HCT116 (cell line): ENCODE measurements around the gene OXT. TPM values are rescaled to one million over a fixed set of nuclear protein-coding genes. Genes with fewer than 3 reads are reported as not detected.
A peak's percentile ranks its signal among the peaks of the same experiment; 100 is the strongest.

Source experiments
- ATAC-seq: fragments of 200-7000 bp; cut with Tn5 transposase; 2 replicates; pipeline ENCODE4 v1.9.1; 2020; ENCODE audit warnings: mild to moderate bottlenecking, moderate library complexity
- BruUV-seq: library from RNA; stranded (reverse); fragments of 400-500 nt; replicated peaks from 2 replicates; lab custom pipeline; 2021; lab: Mats Ljungman, UMichigan
- CTCF ChIA-PET: fragments of 300-600 bp; sonication (Branson Sonifier 250); formaldehyde crosslinking; loops from one replicate; lab custom pipeline; 2021; ENCODE audit warnings: antibody characterized with exemption; lab: Charles Lee
- POLR2A ChIA-PET: fragments of 300-600, 350-600 bp; sonication (Branson Sonifier 250); formaldehyde crosslinking; loops from one replicate; lab custom pipeline; 2021; ENCODE audit warnings: antibody characterized with exemption; lab: Charles Lee
- RAD21 ChIA-PET, 2 experiments: fragments of 300-600 bp; sonication (Branson Sonifier 250); formaldehyde crosslinking; loops; one replicate each; lab custom pipeline; 2023; ENCODE audit warnings: low total read pairs in 2 of 2; ENCODE audit not compliant: uncharacterized antibody in 2 of 2, unreplicated experiment in 2 of 2, low non-redundant PET in 1 of 2; lab: Charles Lee
- DNase-seq: peaks from one replicate; pipeline ENCODE4 v3.0.0-alpha.2; 2010; ENCODE audit warnings: low read depth, low spot score
- H2AFZ ChIP-seq: fragments of 200-600 bp; shearing (Covaris generic), sonication (generic); 2 replicates; pipeline ENCODE4 v1.6.1; 2017; ENCODE audit warnings: low read depth, mixed run types, mixed read lengths, antibody characterized with exemption, low read length; ENCODE audit not compliant: poor library complexity, severe bottlenecking
- H3K27ac ChIP-seq: 2 replicates; pipeline ENCODE4 v1.5.1; 2012; ENCODE audit warnings: low read depth, low read length
- H3K27me3 ChIP-seq: fragments of 200-600 bp; sonication (generic); 2 replicates; pipeline ENCODE4 v1.6.1; 2016; ENCODE audit warnings: mixed run types, low read length, mixed read lengths; ENCODE audit not compliant: insufficient read depth
- H3K36me3 ChIP-seq, 2 experiments: fragments of 200-500 bp in 1 of 2; fragments of 200-600 bp in 1 of 2; sonication (Bioruptor generic) in 1 of 2; sonication (generic) in 1 of 2; 2 replicates each; pipeline versions ENCODE4 v1.5.1 to v1.6.1; 2014 to 2016; ENCODE audit warnings: low read length in 2 of 2, inconsistent platforms in 1 of 2, mixed read lengths in 1 of 2, mixed run types in 1 of 2; ENCODE audit not compliant: insufficient read depth in 2 of 2, control insufficient read depth in 1 of 2
- H3K4me1 ChIP-seq, 2 experiments: fragments of 200-600 bp in 1 of 2; sonication (generic) in 1 of 2; 2 replicates each; pipeline versions ENCODE4 v1.5.1 to v1.6.1; 2012 to 2017; ENCODE audit warnings: low read length in 2 of 2, inconsistent platforms in 1 of 2, mild to moderate bottlenecking in 1 of 2, mixed read lengths in 1 of 2, mixed run types in 1 of 2, moderate library complexity in 1 of 2; ENCODE audit not compliant: insufficient read depth in 2 of 2, control insufficient read depth in 1 of 2
- H3K4me2 ChIP-seq: fragments of 200-600 bp; sonication (generic); 2 replicates; pipeline ENCODE4 v1.6.1; 2017; ENCODE audit warnings: mixed run types, low read length, mixed read lengths
- H3K4me3 ChIP-seq, 2 experiments: fragments of 200-600 bp in 1 of 2; sonication (generic) in 1 of 2; replicated peaks in 1 of 2; 2 replicates each; pipeline ENCODE4 v1.5.1; 2011 to 2016; ENCODE audit warnings: low read length in 2 of 2, control low read depth in 1 of 2, low read depth in 1 of 2, mild to moderate bottlenecking in 1 of 2, mixed read lengths in 1 of 2, mixed run types in 1 of 2
- H3K79me2 ChIP-seq: fragments of 200-600 bp; sonication (generic); 2 replicates; pipeline ENCODE4 v1.6.1; 2017; ENCODE audit warnings: mild to moderate bottlenecking, mixed run types, low read length, moderate library complexity, mixed read lengths; ENCODE audit not compliant: insufficient read depth
- H3K9ac ChIP-seq: fragments of 200-600 bp; sonication (generic); 2 replicates; pipeline ENCODE4 v1.6.1; 2016; ENCODE audit warnings: low read length, mixed read lengths
- H3K9me2 ChIP-seq: fragments of 200-600 bp; sonication (generic), shearing (Covaris generic); 2 replicates; pipeline ENCODE4 v1.6.1; 2017; ENCODE audit warnings: mixed run types, mild to moderate bottlenecking, moderate library complexity; ENCODE audit not compliant: insufficient read depth
- H3K9me3 ChIP-seq, 2 experiments: fragments of 200-500 bp in 1 of 2; fragments of 200-600 bp in 1 of 2; sonication (Bioruptor generic) in 1 of 2; sonication (generic) in 1 of 2; 2 replicates each; pipeline ENCODE4 v1.6.1; 2014 to 2017; ENCODE audit warnings: low read length in 2 of 2, mixed read lengths in 2 of 2, inconsistent platforms in 1 of 2, low read depth in 1 of 2, mild to moderate bottlenecking in 1 of 2, mixed run types in 1 of 2, moderate library complexity in 1 of 2; ENCODE audit not compliant: control insufficient read depth in 1 of 2, insufficient read depth in 1 of 2
- H4K20me1 ChIP-seq: fragments of 200-600 bp; sonication (generic), shearing (Covaris generic); 2 replicates; pipeline ENCODE4 v1.6.1; 2017; ENCODE audit warnings: mixed run types, mild to moderate bottlenecking, moderate library complexity; ENCODE audit not compliant: insufficient read depth
- ELF1 ChIP-seq: IDR thresholded peaks from 2 replicates; pipeline ENCODE4 v1.6.1; 2012; ENCODE audit warnings: low read depth, borderline replicate concordance
- RAD21 ChIP-seq: IDR thresholded peaks from 2 replicates; pipeline ENCODE4 v1.6.1; 2012; ENCODE audit warnings: low read depth, mild to moderate bottlenecking
- ZNF274 ChIP-seq: fragments of 200-500 bp; sonication (Bioruptor generic); IDR thresholded peaks from 2 replicates; pipeline ENCODE4 v1.6.1; 2014; ENCODE audit warnings: mild to moderate bottlenecking, low read depth, low read length, inconsistent platforms
- intact Hi-C: fragments of 100-400 bp; cut with micrococcal nuclease; formaldehyde crosslinking; loops from 2 replicates; pipeline ENCODE4 v1.10.0; 2022
- total RNA-seq: library from RNA; stranded (reverse); gene quantifications from one replicate; pipeline ENCODE4 v1.2.1, GENCODE V29; 2021; ENCODE audit not compliant: unreplicated experiment
- TF ChIP-seq, protein P1 (sequence below), 3 experiments: fragments of 200-600 bp in 1 of 3; sonication (generic) in 1 of 3; IDR thresholded peaks in 2 of 3; conservative IDR thresholded peaks in 1 of 3; 2 replicates each; pipeline ENCODE4 v1.5.1; 2012 to 2017; ENCODE audit warnings: low read depth in 2 of 3, low read length in 2 of 3, antibody characterized with exemption in 1 of 3, borderline replicate concordance in 1 of 3, control low read depth in 1 of 3, mild to moderate bottlenecking in 1 of 3, mixed read lengths in 1 of 3, mixed run types in 1 of 3, moderate library complexity in 1 of 3; ENCODE audit not compliant: insufficient read depth in 1 of 3

The OXT gene
- total RNA-seq, 1 experiment from 2014 or later, result not detected

DNA sequence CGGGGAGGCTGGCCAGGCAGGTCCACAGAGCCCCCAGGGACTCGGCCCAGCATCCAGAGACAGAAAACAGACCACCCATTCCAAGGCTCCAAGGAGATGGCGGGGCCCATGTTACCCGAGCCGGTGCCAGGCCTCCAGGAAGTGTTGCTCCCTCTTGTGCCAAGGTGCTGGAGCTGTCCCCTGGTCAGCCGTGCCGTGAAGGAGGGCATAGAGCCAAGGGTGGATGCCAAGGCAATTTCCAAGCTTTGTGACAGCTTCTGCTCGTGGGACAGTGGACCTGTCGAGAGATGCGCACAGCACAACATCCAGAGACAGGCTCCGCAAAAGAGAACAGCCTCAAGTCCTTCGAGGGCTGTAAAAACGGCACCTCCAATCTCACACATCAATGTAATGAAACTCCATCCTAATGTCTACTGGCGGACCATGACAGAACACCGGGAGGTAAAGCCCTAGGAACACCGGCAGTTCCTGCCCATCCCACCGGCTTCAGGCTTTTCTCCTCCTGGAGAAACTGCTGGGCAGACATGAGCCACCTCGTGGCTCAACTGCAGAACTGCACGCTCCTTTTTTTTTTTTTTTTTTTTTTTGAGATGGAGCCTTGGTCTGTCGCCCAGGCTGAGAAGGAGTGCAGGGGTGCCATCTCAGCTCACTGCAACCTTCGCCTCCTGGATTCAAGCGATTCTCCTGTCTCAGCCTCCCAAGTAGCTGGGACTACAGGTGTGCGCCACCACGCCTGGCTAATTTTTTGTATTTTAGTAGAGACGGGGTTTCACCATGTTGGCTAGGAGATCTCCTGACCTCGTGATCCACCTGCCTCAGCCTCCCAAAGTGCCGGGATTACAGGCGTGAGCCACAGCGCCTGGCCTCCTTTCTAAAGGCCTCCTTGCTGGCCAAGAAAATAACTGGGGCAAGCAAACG is 44.0 kb downstream of the OXT start:
- Histone ChIP-seq H3K4me3 (no peak overlapping the region), H3K4me1 (peaks cover 0 to 8% of the 10 kb centered on the region in 2 experiments; a peak in 1 of 4 replicates), H2AFZ (no peak overlapping the region), H4K20me1 (no peaks in the 10 kb centered on the region), H3K9me2 (no peaks in the 10 kb centered on the region), H3K27ac (no peak overlapping the region), H3K36me3 (peaks cover 0 to 3% of the 10 kb centered on the region in 2 experiments; a peak in 2 of 4 replicates), H3K9me3 (no peaks in the 10 kb centered on the region), H3K27me3 (no peaks in the 10 kb centered on the region), H3K9ac (no peak overlapping the region), H3K4me2 (no peak overlapping the region), H3K79me2 (peaks cover 3% of the 10 kb centered on the region)
- BruUV-seq, result no TSS peak
- intact Hi-C loops, result loop anchor here (1.0 to 5.0 kb wide), 2 partner anchors 61 to 162 kb away; no protein-coding TSS in a partner anchor
- CTCF ChIA-PET, result interaction anchor here (0.6 kb wide), 1 partner anchor 392 kb away, joined by 3 read pairs; no protein-coding TSS in a partner anchor
- TF ChIP-seq ZNF274 (no peak), RAD21 (peak; percentile 51), ELF1 (no peak)
- TF ChIP-seq, protein P1, sequence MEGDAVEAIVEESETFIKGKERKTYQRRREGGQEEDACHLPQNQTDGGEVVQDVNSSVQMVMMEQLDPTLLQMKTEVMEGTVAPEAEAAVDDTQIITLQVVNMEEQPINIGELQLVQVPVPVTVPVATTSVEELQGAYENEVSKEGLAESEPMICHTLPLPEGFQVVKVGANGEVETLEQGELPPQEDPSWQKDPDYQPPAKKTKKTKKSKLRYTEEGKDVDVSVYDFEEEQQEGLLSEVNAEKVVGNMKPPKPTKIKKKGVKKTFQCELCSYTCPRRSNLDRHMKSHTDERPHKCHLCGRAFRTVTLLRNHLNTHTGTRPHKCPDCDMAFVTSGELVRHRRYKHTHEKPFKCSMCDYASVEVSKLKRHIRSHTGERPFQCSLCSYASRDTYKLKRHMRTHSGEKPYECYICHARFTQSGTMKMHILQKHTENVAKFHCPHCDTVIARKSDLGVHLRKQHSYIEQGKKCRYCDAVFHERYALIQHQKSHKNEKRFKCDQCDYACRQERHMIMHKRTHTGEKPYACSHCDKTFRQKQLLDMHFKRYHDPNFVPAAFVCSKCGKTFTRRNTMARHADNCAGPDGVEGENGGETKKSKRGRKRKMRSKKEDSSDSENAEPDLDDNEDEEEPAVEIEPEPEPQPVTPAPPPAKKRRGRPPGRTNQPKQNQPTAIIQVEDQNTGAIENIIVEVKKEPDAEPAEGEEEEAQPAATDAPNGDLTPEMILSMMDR (IDR thresholded peaks at IDR 0.05 in 2 of 3, conservative IDR thresholded peaks at IDR 0.05 in 1 of 3; ENCODE audit: borderline replicate concordance in 1 of 3, insufficient read depth in 1 of 3, low read depth in 2 of 3, low read length in 2 of 3), result peak; percentile 61 to 80 (median 66); a peak in 5 of 6 replicates
- POLR2A ChIA-PET, result no interaction called here
- ATAC-seq (peak; percentile 65; the same call in 1 of the 2 replicates), DNase-seq (peak; percentile 22)
- RAD21 ChIA-PET, result interaction anchor here (0.6 to 0.7 kb wide), 2 partner anchors 19 to 167 kb away, joined by 3 to 4 read pairs; no protein-coding TSS in a partner anchor
